A673 (cell line): Measurements from ENCODE around the gene DNAJC6. TPM values are rescaled to one million over a fixed set of nuclear protein-coding genes. Genes with fewer than 3 reads are reported as not detected.

Source experiments
- BruUV-seq: library from RNA; stranded (reverse); fragments of 400-500 nt; replicated peaks from 2 replicates; lab custom pipeline; 2021; lab: Mats Ljungman, UMichigan
- CTCF ChIA-PET: fragments of 300-600 bp; sonication (Branson Sonifier 250); formaldehyde crosslinking; loops from one replicate; lab custom pipeline; 2022; ENCODE audit warnings: antibody characterized with exemption; lab: Charles Lee
- POLR2A ChIA-PET: fragments of 300-600 bp; sonication (Branson Sonifier 250); formaldehyde crosslinking; loops from one replicate; lab custom pipeline; 2022; ENCODE audit warnings: antibody characterized with exemption; ENCODE audit not compliant: low non-redundant PET; lab: Charles Lee
- DNase-seq: peaks from one replicate; pipeline ENCODE4 v3.0.0-alpha.2; 2015; ENCODE audit warnings: low spot score
- H3K27ac ChIP-seq: fragments of 200-600 bp; sonication (generic); 2 replicates; pipeline ENCODE4 v1.5.1; 2016; ENCODE audit warnings: mixed run types, low read depth, mild to moderate bottlenecking, mixed read lengths, antibody characterized with exemption, low read length; ENCODE audit not compliant: poor library complexity, severe bottlenecking
- H3K27me3 ChIP-seq: fragments of 200-600 bp; sonication (generic); replicated peaks from 2 replicates; pipeline ENCODE4 v1.6.1; 2017; ENCODE audit warnings: mixed run types, low read depth, mild to moderate bottlenecking, mixed read lengths, antibody characterized with exemption, low read length; ENCODE audit not compliant: insufficient read depth, poor library complexity
- H3K36me3 ChIP-seq: fragments of 200-600 bp; sonication (generic); 2 replicates; pipeline ENCODE4 v1.6.1; 2016; ENCODE audit warnings: mixed run types, mild to moderate bottlenecking, mixed read lengths, antibody characterized with exemption, low read length; ENCODE audit not compliant: insufficient read depth, poor library complexity, severe bottlenecking
- H3K4me1 ChIP-seq: fragments of 200-600 bp; sonication (generic); 2 replicates; pipeline ENCODE4 v1.6.1; 2017; ENCODE audit warnings: mixed run types, mild to moderate bottlenecking, mixed read lengths, antibody characterized with exemption, low read length; ENCODE audit not compliant: insufficient read depth, poor library complexity, severe bottlenecking
- H3K4me3 ChIP-seq: fragments of 200-600 bp; sonication (generic); 2 replicates; pipeline ENCODE4 v1.5.1; 2016; ENCODE audit warnings: low read depth, mixed run types, mild to moderate bottlenecking, mixed read lengths, low read length; ENCODE audit not compliant: poor library complexity, severe bottlenecking
- H3K9me3 ChIP-seq: fragments of 200-600 bp; sonication (generic); 2 replicates; pipeline ENCODE4 v1.6.1; 2016; ENCODE audit warnings: mixed run types, low read depth, mild to moderate bottlenecking, mixed read lengths, antibody characterized with exemption, low read length; ENCODE audit not compliant: poor library complexity, severe bottlenecking
- CTCF ChIP-seq: fragments of 300-800, 200-600 bp; sonication (generic); conservative IDR thresholded peaks from 2 replicates; pipeline ENCODE4 v1.5.1; 2017; ENCODE audit warnings: low read depth, mild to moderate bottlenecking, antibody characterized with exemption, low read length, moderate library complexity, mixed read lengths
- EZH2 ChIP-seq: fragments of 200-600 bp; sonication (generic); IDR thresholded peaks from 2 replicates; pipeline ENCODE4 v1.6.1; 2017; ENCODE audit warnings: borderline replicate concordance, low read depth, mild to moderate bottlenecking, mixed read lengths, antibody characterized with exemption, low read length; ENCODE audit not compliant: poor library complexity, severe bottlenecking
- intact Hi-C: fragments of 100-400 bp; cut with micrococcal nuclease; formaldehyde crosslinking; loops from one replicate; pipeline ENCODE4 v1.10.0; 2022; ENCODE audit not compliant: unreplicated experiment
- total RNA-seq: library from RNA; stranded (reverse); gene quantifications from 2 replicates; pipeline ENCODE4 v1.2.3, GENCODE V29; 2021

Gene DNAJC6
- total RNA-seq, 1 experiment from 2014 or later: 1.1 TPM

GRCh38 chr1:65421351-65422025, 112.1 kb downstream of the DNAJC6 start:
- H3K27ac ChIP-seq: peak overlapping the region; percentile 89
- H3K9me3 ChIP-seq: no peaks in the 10 kb centered on the region
- ChIA-PET CTCF (interaction anchor here (0.6 kb wide), 1 partner anchor 193 kb away, joined by 3 read pairs; no protein-coding TSS in a partner anchor), POLR2A (interaction anchor here (0.6 kb wide), 1 partner anchor 19 kb away, joined by 3 read pairs; no protein-coding TSS in a partner anchor)
- H3K27me3 ChIP-seq: no peaks in the 10 kb centered on the region
- TSS peak; percentile 55 for BruUV-seq
- intact Hi-C loops: loop anchor here (5.0 kb wide), 1 partner anchor 169 kb away; no protein-coding TSS in a partner anchor
- TF ChIP-seq EZH2 (no peak), CTCF (no peak)
- peaks cover 5% of the 10 kb centered on the region for H3K4me1 ChIP-seq
- DNase-seq: no peak
- H3K4me3 ChIP-seq: peak overlapping the region; percentile 66
- peaks cover 4% of the 10 kb centered on the region for H3K36me3 ChIP-seq

- ChIA-PET POLR2A (interaction anchor here (0.6 kb wide), 1 partner anchor 17 kb away, joined by 4 read pairs; no protein-coding TSS in a partner anchor), CTCF (no interaction called here)
- Histone ChIP-seq H3K4me3 (no peak overlapping the region), H3K9me3 (no peaks in the 10 kb centered on the region), H3K4me1 (peaks cover 5% of the 10 kb centered on the region), H3K27me3 (no peaks in the 10 kb centered on the region), H3K27ac (no peak overlapping the region), H3K36me3 (peaks cover 8% of the 10 kb centered on the region)
- BruUV-seq: no TSS peak
- intact Hi-C loops: loop anchor here (5.0 kb wide), 1 partner anchor 170 kb away; no protein-coding TSS in a partner anchor
- DNase-seq: no peak
- TF ChIP-seq EZH2 (no peak), CTCF (no peak)
Observed at GRCh38 chr1:65422241-65423203, 113.2 kb downstream of the DNAJC6 start.

GRCh38 chr1:65423884-65424572, 114.7 kb downstream of the DNAJC6 start:
- Histone ChIP-seq H3K4me1 (peaks cover 5% of the 10 kb centered on the region), H3K4me3 (no peak overlapping the region), H3K27ac (no peak overlapping the region), H3K9me3 (no peaks in the 10 kb centered on the region), H3K36me3 (peaks cover 8% of the 10 kb centered on the region), H3K27me3 (no peaks in the 10 kb centered on the region)
- CTCF ChIA-PET: no interaction called here
- no peak for TF ChIP-seq EZH2
- no peak for TF ChIP-seq CTCF
- no TSS peak for BruUV-seq
- no peak for DNase-seq
- intact Hi-C loops: loop anchor here (5.0 kb wide), 1 partner anchor 172 kb away; no protein-coding TSS in a partner anchor
- POLR2A ChIA-PET: no interaction called here
